Measurements from ENCODE around the gene SHLD2. TPM values are rescaled to one million over a fixed set of nuclear protein-coding genes. Genes with fewer than 3 reads are reported as not detected.
A peak's percentile ranks its signal among the peaks of the same experiment; 100 is the strongest.
"Not testable (repeated sequence)": the region's sequence is repeated elsewhere in the genome, so short reads cannot be mapped to it uniquely, and the experiment has no call there.

The SHLD2 gene, protein sequence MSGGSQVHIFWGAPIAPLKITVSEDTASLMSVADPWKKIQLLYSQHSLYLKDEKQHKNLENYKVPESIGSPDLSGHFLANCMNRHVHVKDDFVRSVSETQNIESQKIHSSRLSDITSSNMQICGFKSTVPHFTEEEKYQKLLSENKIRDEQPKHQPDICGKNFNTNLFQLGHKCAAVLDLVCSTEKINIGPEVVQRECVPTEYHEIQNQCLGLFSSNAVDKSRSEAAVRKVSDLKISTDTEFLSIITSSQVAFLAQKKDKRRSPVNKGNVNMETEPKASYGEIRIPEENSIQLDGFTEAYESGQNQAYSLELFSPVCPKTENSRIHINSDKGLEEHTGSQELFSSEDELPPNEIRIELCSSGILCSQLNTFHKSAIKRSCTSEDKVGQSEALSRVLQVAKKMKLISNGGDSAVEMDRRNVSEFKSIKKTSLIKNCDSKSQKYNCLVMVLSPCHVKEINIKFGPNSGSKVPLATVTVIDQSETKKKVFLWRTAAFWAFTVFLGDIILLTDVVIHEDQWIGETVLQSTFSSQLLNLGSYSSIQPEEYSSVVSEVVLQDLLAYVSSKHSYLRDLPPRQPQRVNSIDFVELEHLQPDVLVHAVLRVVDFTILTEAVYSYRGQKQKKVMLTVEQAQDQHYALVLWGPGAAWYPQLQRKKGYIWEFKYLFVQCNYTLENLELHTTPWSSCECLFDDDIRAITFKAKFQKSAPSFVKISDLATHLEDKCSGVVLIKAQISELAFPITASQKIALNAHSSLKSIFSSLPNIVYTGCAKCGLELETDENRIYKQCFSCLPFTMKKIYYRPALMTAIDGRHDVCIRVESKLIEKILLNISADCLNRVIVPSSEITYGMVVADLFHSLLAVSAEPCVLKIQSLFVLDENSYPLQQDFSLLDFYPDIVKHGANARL
- 32.0 and 32.6 TPM in 2 replicates for total RNA-seq (2014; rRNA removed; shearing (Covaris generic))
- 16.7 and 21.0 TPM in 2 replicates for polyA plus RNA-seq (2015; cell fraction: cytosol; rRNA removed)
- 30.7 and 31.4 TPM in 2 replicates for polyA plus RNA-seq (2015; cell fraction: nucleus; rRNA removed)

- in situ Hi-C loops (cut with HindIII; ENCODE audit: low pct_unique_long_range_greater_than_20kb, low sequenced_read_pairs) = no loop called here
- peak; percentile 82 for DNase-seq (ENCODE audit: low read depth, low spot score)
Measured at GRCh38 chr10:87094373-87095235, at the start of gene SHLD2, which contains the start of gene GLUD1. Gene SHLD2, plus strand, starts transcription at chr10:87095206. Its CDS starts 56,149 bp downstream, at chr10:87151355. Gene GLUD1, minus strand, starts transcription at chr10:87094843. Its CDS starts 74 bp downstream, at chr10:87094769.

GRCh38 chr10:87045434-87045938 lies 49.5 kb upstream of the SHLD2 start:
- DNase-seq (ENCODE audit: low read depth, low spot score) = no peak
- in situ Hi-C loops (cut with HindIII; ENCODE audit: low pct_unique_long_range_greater_than_20kb, low sequenced_read_pairs) = no loop called here

DNA sequence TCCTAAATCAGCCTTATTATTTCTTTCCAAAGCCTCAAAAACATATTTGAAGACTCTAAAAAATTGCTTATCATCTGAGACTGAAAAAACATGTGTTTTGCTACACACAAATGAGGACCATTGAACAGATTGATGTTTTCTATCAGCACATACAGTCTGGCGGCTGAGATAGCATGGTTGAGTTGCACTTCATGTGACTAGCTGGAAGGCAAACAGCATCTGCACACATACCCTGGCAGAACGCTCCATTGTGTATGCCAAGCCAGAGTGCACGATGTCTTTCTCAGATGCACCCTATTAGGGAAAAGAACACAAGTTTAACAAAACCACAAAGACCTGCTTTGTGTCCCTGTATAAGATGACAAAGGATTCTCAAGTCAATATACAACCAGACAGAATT lies 41.9 kb upstream of the SHLD2 start:
- peak; percentile 77 for DNase-seq (ENCODE audit: low read depth, low spot score)
- in situ Hi-C loops (cut with HindIII; ENCODE audit: low pct_unique_long_range_greater_than_20kb, low sequenced_read_pairs) = no loop called here

DNA sequence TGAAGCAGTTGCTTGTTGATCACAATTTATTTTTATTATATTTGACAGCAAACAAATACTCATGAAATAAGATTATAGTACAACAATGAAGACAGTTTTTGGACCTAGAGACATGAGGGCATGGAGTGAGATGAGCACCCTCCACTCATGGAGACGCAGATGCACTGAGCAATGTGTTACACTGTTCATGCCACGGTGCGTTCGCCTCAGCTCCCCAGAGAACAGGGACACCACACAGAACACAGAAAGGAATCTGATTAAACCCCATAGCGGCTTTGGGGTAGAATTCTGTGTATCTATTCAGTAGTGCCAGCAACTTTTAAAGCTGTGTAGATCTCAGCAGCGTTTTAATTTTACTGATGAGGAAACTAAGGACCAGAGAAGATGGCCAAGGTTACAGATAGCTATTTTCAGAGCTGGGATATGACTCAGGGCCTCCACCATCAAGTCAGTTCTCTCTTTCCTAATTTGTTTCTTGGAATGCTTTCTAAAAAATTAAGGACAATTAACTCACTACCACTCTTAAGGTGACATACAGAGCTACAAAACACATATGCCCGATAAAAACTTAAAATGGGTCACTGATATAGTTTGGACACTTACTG lies 41.3 kb upstream of the SHLD2 start:
- in situ Hi-C loops (cut with HindIII; ENCODE audit: low pct_unique_long_range_greater_than_20kb, low sequenced_read_pairs) = no loop called here

DNA sequence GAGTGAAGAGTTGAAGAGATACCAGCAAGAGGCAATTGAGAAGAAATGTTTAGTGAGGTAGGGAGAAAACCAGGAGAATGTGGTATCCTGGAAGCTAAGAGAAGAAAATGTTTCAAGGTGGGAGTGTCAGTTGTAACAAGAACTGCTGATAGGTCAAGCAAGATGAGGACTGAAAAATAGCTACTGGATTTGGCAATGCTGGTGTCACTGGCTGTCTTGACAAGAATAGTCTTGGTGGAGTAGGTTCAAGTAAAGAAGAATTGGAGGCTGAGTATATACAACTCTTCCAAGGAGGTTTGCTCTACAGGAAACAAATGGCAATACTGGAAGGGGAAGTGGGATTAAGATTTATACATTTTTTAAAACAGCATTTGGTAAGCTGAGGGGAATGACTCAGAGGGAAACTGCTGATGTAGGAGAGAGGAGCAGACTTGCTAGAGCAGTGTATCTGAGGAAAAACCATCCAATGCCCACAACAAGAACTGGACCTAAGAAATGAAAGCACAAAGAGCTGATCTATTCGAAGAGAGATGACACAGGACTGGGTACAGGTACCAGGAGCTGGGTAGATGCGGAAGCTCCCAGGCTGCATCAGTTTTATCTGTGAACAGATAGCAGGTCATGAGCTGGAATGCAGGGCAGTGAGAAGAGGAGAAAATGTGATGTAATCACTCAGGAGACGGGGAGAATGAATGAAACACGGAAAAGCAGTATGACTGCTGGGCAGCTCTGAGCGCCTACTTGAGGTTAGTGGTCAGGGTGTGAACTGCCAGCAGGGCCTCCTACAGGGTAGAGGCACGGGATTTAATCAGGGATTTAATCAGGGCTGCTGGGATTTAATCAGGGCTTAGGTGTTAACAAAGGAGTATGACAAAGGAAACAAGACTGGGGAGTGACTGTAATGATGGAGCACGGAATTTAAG lies 40.4 kb upstream of the SHLD2 start:
- DNase-seq (ENCODE audit: low read depth, low spot score) = peak; percentile 3

More for the DNA sequence above, 41.3 kb upstream of the SHLD2 start:
- no peak for DNase-seq (ENCODE audit: low read depth, low spot score)

DNA sequence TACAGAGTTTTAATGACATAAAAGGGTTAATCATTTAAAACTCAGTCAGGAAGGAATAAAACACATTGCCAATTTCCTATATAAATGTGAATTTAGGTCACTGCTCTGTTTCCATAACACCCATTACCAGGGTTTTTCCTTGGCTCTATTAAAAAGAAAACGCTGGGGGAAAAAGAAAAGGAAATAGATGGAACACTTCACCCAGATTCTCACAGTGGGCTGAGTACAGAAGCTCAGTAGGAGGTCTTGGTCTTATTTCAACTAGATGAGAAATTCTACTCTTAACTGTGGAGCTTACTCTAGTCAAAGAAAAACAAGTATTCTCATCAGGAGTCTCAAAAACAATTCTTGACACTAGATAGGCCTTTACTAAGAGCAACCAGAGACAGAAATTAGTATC lies 36.8 kb upstream of the SHLD2 start:
- DNase-seq (ENCODE audit: low read depth, low spot score) = no peak
- in situ Hi-C loops (cut with HindIII; ENCODE audit: low pct_unique_long_range_greater_than_20kb, low sequenced_read_pairs) = no loop called here

More for the DNA sequence above, 40.4 kb upstream of the SHLD2 start:
- in situ Hi-C loops (cut with HindIII; ENCODE audit: low pct_unique_long_range_greater_than_20kb, low sequenced_read_pairs) = no loop called here

GRCh38 chr10:87059401-87059800 lies 35.6 kb upstream of the SHLD2 start:
- in situ Hi-C loops (cut with HindIII; ENCODE audit: low pct_unique_long_range_greater_than_20kb, low sequenced_read_pairs) = no loop called here
- DNase-seq (ENCODE audit: low read depth, low spot score) = no peak

- no peak for DNase-seq (ENCODE audit: low read depth, low spot score)
- in situ Hi-C loops (cut with HindIII; ENCODE audit: low pct_unique_long_range_greater_than_20kb, low sequenced_read_pairs) = no loop called here
Measured at GRCh38 chr10:87060280-87060928, 34.6 kb upstream of the SHLD2 start.

DNA sequence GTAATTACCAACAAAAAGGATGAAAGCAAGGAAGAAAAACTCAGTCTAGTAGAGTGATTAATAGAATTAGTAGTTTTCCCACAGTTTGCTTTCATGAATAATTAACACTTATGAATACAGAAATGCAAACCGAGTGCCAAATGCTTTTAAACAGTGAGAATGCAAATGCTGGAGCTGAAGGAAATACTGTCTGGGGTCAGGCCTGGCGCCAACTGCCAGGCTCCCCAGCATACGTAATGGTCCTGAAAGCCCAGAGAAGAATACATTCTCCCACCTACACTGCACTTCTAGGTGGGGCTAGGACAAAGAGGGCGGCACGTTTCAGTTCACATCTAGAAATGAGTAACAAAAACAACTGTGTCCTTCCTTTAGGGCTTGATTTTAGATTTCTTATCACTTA lies 30.4 kb upstream of the SHLD2 start:
- in situ Hi-C loops (cut with HindIII; ENCODE audit: low pct_unique_long_range_greater_than_20kb, low sequenced_read_pairs) = no loop called here
- no peak for DNase-seq (ENCODE audit: low read depth, low spot score)

DNA sequence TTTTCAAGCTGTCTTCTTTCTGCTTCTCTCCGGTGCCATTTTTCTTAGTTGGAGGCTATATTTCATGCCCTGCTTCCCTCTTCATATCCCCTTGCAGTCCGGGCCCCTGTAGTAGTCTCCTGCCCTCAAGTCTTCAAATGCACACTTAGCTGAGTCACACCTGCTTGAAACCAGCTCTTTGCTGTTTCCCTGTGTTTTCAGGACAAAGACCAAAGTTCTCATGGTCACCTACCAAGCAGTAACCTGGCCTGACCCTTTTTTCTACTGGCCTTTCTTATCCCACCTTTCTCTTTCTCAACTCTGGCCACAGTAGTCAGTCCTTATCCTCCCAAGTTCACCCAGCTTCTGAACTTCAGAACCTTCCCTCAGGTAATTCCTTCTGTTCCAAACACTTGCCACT lies 28.8 kb upstream of the SHLD2 start:
- in situ Hi-C loops (cut with HindIII; ENCODE audit: low pct_unique_long_range_greater_than_20kb, low sequenced_read_pairs) = no loop called here
- no peak for DNase-seq (ENCODE audit: low read depth, low spot score)

- DNase-seq (ENCODE audit: low read depth, low spot score) = no peak
- in situ Hi-C loops (cut with HindIII; ENCODE audit: low pct_unique_long_range_greater_than_20kb, low sequenced_read_pairs) = no loop called here
Measured at GRCh38 chr10:87066865-87067264, 28.1 kb upstream of the SHLD2 start.

- DNase-seq (ENCODE audit: low read depth, low spot score) = no peak
- in situ Hi-C loops (cut with HindIII; ENCODE audit: low pct_unique_long_range_greater_than_20kb, low sequenced_read_pairs) = no loop called here
Measured at GRCh38 chr10:87068281-87068680, 26.7 kb upstream of the SHLD2 start.

DNA sequence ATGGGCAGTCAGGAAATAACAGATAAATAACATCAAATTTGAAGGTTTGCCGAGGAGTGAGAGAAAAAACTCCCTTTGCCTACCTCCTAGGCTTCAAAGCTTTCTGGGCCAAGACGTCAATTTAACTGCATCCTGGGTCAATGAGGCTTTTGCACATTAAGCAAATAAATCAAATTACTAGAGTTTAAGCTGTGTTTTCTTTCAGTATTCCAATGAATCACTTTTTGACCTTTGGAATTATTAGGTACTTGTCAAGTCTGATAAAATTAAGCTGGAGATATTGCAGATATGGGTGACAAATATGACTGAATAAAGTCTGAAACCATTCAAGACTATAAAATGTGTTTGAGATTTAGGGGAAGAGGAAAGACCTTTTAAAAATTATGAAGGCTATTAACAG lies 22.6 kb upstream of the SHLD2 start:
- DNase-seq (ENCODE audit: low read depth, low spot score) = no peak
- in situ Hi-C loops (cut with HindIII; ENCODE audit: low pct_unique_long_range_greater_than_20kb, low sequenced_read_pairs) = no loop called here

DNA sequence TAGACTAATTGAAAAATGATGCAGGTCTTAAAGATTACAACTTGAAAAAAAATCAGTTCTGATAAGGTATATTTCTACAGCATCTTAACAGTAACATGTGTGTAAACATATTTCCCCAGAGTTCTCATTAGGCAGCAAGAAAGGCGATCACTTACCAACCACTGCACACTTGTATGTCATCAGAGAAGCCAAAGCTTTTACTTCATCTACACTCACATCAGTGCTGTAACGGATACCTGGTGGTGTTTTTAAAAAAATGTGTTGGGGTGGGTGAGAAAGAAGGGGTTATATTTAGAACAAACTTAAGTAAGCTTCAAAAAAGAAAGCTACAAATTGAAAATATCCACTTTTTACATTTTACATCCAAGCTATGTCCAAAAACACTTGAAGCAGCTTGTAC lies 18.6 kb upstream of the SHLD2 start:
- in situ Hi-C loops (cut with HindIII; ENCODE audit: low pct_unique_long_range_greater_than_20kb, low sequenced_read_pairs) = not testable (repeated sequence)

DNA sequence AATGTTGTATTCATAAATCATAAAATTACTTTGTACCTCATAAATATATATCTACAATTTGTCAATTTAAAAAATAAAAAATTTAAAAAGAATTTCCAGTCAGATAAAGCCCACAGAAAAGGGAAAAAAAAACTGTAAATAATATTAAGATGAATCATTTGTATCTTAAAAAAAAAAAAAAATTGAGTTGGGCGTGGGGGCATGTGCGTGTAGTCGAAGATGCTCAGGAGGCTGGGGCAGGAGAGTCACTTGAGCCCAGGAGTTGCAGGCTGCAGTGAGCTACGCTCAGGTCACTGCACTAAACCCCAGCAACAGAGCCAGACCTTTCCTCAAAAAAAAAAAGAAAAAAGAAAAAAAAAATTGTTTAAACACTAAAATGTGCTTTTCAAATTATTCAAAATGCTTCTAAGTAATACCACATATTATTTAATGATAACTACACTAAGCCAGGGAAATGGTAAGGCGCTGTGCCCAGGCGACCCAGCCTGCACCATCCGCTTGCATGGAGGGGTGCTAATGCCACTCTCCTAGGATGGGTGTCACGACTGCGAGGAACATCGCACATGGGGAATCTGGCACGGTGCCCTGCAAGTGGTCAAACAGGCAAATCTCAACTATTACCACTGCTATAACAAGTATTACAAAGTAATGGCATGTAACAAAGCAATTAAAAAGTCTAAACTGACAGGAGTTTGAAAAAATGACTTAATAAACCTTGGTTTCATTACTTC lies 15.7 kb upstream of the SHLD2 start:
- no peak for DNase-seq (ENCODE audit: low read depth, low spot score)
- in situ Hi-C loops (cut with HindIII; ENCODE audit: low pct_unique_long_range_greater_than_20kb, low sequenced_read_pairs) = no loop called here

More for the DNA sequence above, 18.6 kb upstream of the SHLD2 start:
- DNase-seq (ENCODE audit: low read depth, low spot score) = not testable (repeated sequence)

Measured in SK-MEL-5 (cell line).